HEK293 (cell line): Measurements from ENCODE around the gene GRB7.

ENCODE experiments used
- EGR2 ChIP-seq: fragments of 450-650 bp; formaldehyde crosslinking; IDR thresholded peaks from 2 replicates; pipeline ENCODE4 v1.5.1; 2016; ENCODE audit warnings: low read depth, missing biosample characterization, missing genetic modification characterization
- GFI1B ChIP-seq: fragments of 450-650 bp; formaldehyde crosslinking; IDR thresholded peaks from 2 replicates; pipeline ENCODE4 v1.5.1; 2016; ENCODE audit warnings: missing biosample characterization, missing genetic modification characterization
- KLF10 ChIP-seq: fragments of 450-650 bp; IDR thresholded peaks from 2 replicates; pipeline ENCODE4 v1.5.1; 2018; ENCODE audit warnings: missing biosample characterization, mild to moderate bottlenecking, missing genetic modification characterization
- MEIS1 ChIP-seq: sonication (generic); formaldehyde crosslinking; IDR thresholded peaks from 2 replicates; pipeline ENCODE4 v1.8.1; 2022; ENCODE audit warnings: missing genetic modification reagents, mild to moderate bottlenecking, borderline replicate concordance
- MYNN ChIP-seq: fragments of 450-650 bp; formaldehyde crosslinking; IDR thresholded peaks from 2 replicates; pipeline ENCODE4 v1.5.1; 2016; ENCODE audit warnings: missing biosample characterization, missing genetic modification characterization, borderline replicate concordance
- TCF7L2 ChIP-seq: IDR thresholded peaks from 2 replicates; pipeline ENCODE4 v1.6.1; 2011; ENCODE audit warnings: low read depth, mild to moderate bottlenecking, inconsistent platforms, low read length, moderate library complexity, borderline replicate concordance
- ZBTB48 ChIP-seq: fragments of 450-650 bp; formaldehyde crosslinking; IDR thresholded peaks from 2 replicates; pipeline ENCODE4 v1.5.1; 2016; ENCODE audit warnings: missing biosample characterization, missing genetic modification characterization
- ZBTB7A ChIP-seq: fragments of 450-650 bp; formaldehyde crosslinking; IDR thresholded peaks from 2 replicates; pipeline ENCODE4 v1.5.1; 2016; ENCODE audit warnings: low read depth, missing biosample characterization, missing genetic modification characterization
- ZFP3 ChIP-seq: fragments of 450-650 bp; formaldehyde crosslinking; IDR thresholded peaks from 2 replicates; pipeline ENCODE4 v1.5.1; 2016; ENCODE audit warnings: low read depth, missing biosample characterization, missing genetic modification characterization
- ZFP69B ChIP-seq: fragments of 450-650 bp; formaldehyde crosslinking; IDR thresholded peaks from 2 replicates; pipeline ENCODE4 v1.5.1; 2016; ENCODE audit warnings: missing biosample characterization, missing genetic modification characterization
- ZNF121 ChIP-seq: fragments of 450-650 bp; formaldehyde crosslinking; IDR thresholded peaks from 2 replicates; pipeline ENCODE4 v1.5.1; 2016; ENCODE audit warnings: missing biosample characterization, missing genetic modification characterization
- ZNF155 ChIP-seq: fragments of 450-650 bp; formaldehyde crosslinking; IDR thresholded peaks from 2 replicates; pipeline ENCODE4 v1.5.1; 2016; ENCODE audit warnings: missing biosample characterization, missing genetic modification characterization
- ZNF214 ChIP-seq: fragments of 450-650 bp; formaldehyde crosslinking; IDR thresholded peaks from 2 replicates; pipeline ENCODE4 v1.5.1; 2017; ENCODE audit warnings: missing biosample characterization, mild to moderate bottlenecking, missing genetic modification characterization, borderline replicate concordance
- ZNF223 ChIP-seq: fragments of 450-650 bp; formaldehyde crosslinking; IDR thresholded peaks from 2 replicates; pipeline ENCODE4 v1.5.1; 2016; ENCODE audit warnings: missing biosample characterization, missing genetic modification characterization
- ZNF23 ChIP-seq: fragments of 450-650 bp; formaldehyde crosslinking; IDR thresholded peaks from 2 replicates; pipeline ENCODE4 v1.5.1; 2016; ENCODE audit warnings: missing biosample characterization, missing genetic modification characterization, borderline replicate concordance
- ZNF292 ChIP-seq: fragments of 450-650 bp; formaldehyde crosslinking; IDR thresholded peaks from 2 replicates; pipeline ENCODE4 v1.5.1; 2016; ENCODE audit warnings: low read depth, missing biosample characterization, missing genetic modification characterization, borderline replicate concordance
- ZNF335 ChIP-seq: fragments of 450-650 bp; formaldehyde crosslinking; conservative IDR thresholded peaks from 2 replicates; pipeline ENCODE4 v1.5.1; 2016; ENCODE audit warnings: missing biosample characterization, missing genetic modification characterization
- ZNF354C ChIP-seq: fragments of 450-650 bp; formaldehyde crosslinking; IDR thresholded peaks from 2 replicates; pipeline ENCODE4 v1.5.1; 2016; ENCODE audit warnings: missing biosample characterization, missing genetic modification characterization, low read depth, borderline replicate concordance
- ZNF416 ChIP-seq: fragments of 450-650 bp; formaldehyde crosslinking; IDR thresholded peaks from 2 replicates; pipeline ENCODE4 v1.5.1; 2016; ENCODE audit warnings: missing biosample characterization, missing genetic modification characterization
- ZNF426 ChIP-seq: fragments of 450-650 bp; formaldehyde crosslinking; IDR thresholded peaks from 2 replicates; pipeline ENCODE4 v1.5.1; 2017; ENCODE audit warnings: missing biosample characterization, missing genetic modification characterization, mild to moderate bottlenecking, inconsistent platforms, moderate library complexity
- ZNF514 ChIP-seq: fragments of 450-650 bp; formaldehyde crosslinking; IDR thresholded peaks from 2 replicates; pipeline ENCODE4 v1.5.1; 2016; ENCODE audit warnings: missing biosample characterization, missing genetic modification characterization
- ZNF529 ChIP-seq: fragments of 450-650 bp; formaldehyde crosslinking; IDR thresholded peaks from 2 replicates; pipeline ENCODE4 v1.5.1; 2017; ENCODE audit warnings: missing genetic modification characterization, missing biosample characterization; ENCODE audit not compliant: insufficient replicate concordance
- ZNF571 ChIP-seq: fragments of 450-650 bp; formaldehyde crosslinking; IDR thresholded peaks from 2 replicates; pipeline ENCODE4 v1.5.0; 2017; ENCODE audit warnings: missing biosample characterization, missing genetic modification characterization
- ZNF658 ChIP-seq: fragments of 450-650 bp; formaldehyde crosslinking; IDR thresholded peaks from 2 replicates; pipeline ENCODE4; 2016; ENCODE audit warnings: missing biosample characterization, missing genetic modification characterization
- ZNF660 ChIP-seq: fragments of 450-650 bp; IDR thresholded peaks from 2 replicates; pipeline ENCODE4 v1.5.1; 2018; ENCODE audit warnings: missing biosample characterization, mild to moderate bottlenecking, missing genetic modification characterization
- ZNF777 ChIP-seq: fragments of 450-650 bp; formaldehyde crosslinking; IDR thresholded peaks from 2 replicates; pipeline ENCODE4 v1.5.1; 2017; ENCODE audit warnings: missing biosample characterization, missing genetic modification characterization, borderline replicate concordance
- ZSCAN23 ChIP-seq: fragments of 450-650 bp; formaldehyde crosslinking; IDR thresholded peaks from 2 replicates; pipeline ENCODE4 v1.5.1; 2016; ENCODE audit warnings: missing biosample characterization, missing genetic modification characterization
- TF ChIP-seq, protein P1 (sequence below): fragments of 450-650 bp; formaldehyde crosslinking; IDR thresholded peaks from 2 replicates; pipeline ENCODE4 v1.5.1; 2016; ENCODE audit warnings: missing biosample characterization, missing genetic modification characterization
- TF ChIP-seq, protein P2 (sequence below): fragments of 450-650 bp; formaldehyde crosslinking; IDR thresholded peaks from 2 replicates; pipeline ENCODE4 v1.5.1; 2016; ENCODE audit warnings: missing biosample characterization, missing genetic modification characterization, low read depth
- TF ChIP-seq, protein P3 (sequence below): fragments of 450-650 bp; formaldehyde crosslinking; IDR thresholded peaks from 2 replicates; pipeline ENCODE4 v1.5.1; 2016; ENCODE audit warnings: missing biosample characterization, missing genetic modification characterization

The GRB7 gene

DNA sequence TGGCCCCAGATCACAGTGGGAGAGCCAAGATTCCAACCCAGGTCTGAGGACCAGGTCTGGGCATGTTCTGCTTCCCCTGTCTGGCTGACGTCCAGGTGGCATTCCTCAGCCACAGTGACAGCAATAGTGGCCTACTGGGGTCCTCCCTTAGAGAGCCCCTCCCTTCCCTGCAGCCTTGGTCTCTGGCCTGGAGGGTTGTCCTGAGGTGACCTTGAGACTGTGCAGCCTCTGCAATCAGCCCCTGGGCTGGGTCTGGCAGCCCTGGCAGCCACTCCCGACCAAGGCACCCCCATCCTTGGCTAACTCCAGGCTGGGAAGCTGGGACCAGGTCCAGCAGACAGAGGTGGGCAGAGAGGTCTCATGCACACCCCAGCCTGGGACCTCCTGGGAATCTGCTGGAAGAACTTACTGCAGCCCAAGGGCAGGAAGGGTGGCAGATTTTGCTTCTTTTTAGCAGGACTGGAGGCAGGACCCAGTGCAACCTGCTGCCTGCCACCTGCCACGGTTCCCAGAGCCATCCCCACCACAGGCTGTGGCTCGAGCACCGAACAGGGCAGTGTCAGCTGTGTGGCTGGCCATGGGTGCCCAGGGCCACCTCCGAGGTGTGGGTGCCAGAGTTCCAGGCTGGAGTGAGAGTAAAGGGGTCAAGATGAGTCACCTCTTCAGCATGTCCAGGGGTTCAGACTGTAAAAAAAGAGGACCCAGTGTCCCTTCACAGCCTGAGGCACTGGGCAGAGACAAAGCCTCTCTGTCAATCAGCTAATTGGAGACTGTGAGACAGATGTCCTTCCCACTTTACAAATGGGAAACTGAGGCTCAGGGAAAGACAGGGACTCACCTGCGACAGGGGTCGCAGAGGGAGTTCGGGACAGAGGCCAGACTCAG, 12.6 kb downstream of the GRB7 start (continued):
- TF ChIP-seq ZNF571 (tag by site-specific recombination): no peak
- 0 out of 2 replicates have a peak, but pooled peaks have one; percentile 29 for TF ChIP-seq ZNF335 (tag by site-specific recombination)
- no peak for TF ChIP-seq ZNF426 (tag by site-specific recombination)
- TF ChIP-seq ZFP69B (tag by site-specific recombination): no peak
- no peak for TF ChIP-seq ZNF514 (tag by site-specific recombination)
- no peak for TF ChIP-seq EGR2 (tag by site-specific recombination)
- TF ChIP-seq GFI1B (tag by site-specific recombination): no peak
- no peak for TF ChIP-seq ZNF292
- no peak for TF ChIP-seq ZNF214 (tag by site-specific recombination)
- TF ChIP-seq TCF7L2: no peak
- 0 out of 2 replicates have a peak, but pooled peaks have one; percentile 15 for TF ChIP-seq ZBTB48 (tag by site-specific recombination)
- TF ChIP-seq ZNF658 (tag by site-specific recombination): no peak
- no peak for TF ChIP-seq ZNF529 (tag by site-specific recombination)
- no peak for TF ChIP-seq ZBTB7A
- no peak for TF ChIP-seq ZNF354C (tag by site-specific recombination)
- no peak for TF ChIP-seq ZNF23 (tag by site-specific recombination)
- TF ChIP-seq ZSCAN23 (tag by site-specific recombination): no peak
- TF ChIP-seq ZNF155: no peak
- no peak for TF ChIP-seq KLF10 (tag by site-specific recombination)
- TF ChIP-seq ZFP3 (tag by site-specific recombination): no peak
- TF ChIP-seq ZNF416 (tag by site-specific recombination): no peak
- TF ChIP-seq ZNF121: no peak
- no peak for TF ChIP-seq MEIS1
- TF ChIP-seq ZNF777 (tag by site-specific recombination): no peak
- no peak for TF ChIP-seq ZNF223 (tag by site-specific recombination)
- TF ChIP-seq, protein P1, sequence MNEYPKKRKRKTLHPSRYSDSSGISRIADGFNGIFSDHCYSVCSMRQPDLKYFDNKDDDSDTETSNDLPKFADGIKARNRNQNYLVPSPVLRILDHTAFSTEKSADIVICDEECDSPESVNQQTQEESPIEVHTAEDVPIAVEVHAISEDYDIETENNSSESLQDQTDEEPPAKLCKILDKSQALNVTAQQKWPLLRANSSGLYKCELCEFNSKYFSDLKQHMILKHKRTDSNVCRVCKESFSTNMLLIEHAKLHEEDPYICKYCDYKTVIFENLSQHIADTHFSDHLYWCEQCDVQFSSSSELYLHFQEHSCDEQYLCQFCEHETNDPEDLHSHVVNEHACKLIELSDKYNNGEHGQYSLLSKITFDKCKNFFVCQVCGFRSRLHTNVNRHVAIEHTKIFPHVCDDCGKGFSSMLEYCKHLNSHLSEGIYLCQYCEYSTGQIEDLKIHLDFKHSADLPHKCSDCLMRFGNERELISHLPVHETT: no peak
- TF ChIP-seq ZNF660 (tag by site-specific recombination): no peak
- no peak for TF ChIP-seq MYNN (tag by site-specific recombination)
- TF ChIP-seq, protein P2, sequence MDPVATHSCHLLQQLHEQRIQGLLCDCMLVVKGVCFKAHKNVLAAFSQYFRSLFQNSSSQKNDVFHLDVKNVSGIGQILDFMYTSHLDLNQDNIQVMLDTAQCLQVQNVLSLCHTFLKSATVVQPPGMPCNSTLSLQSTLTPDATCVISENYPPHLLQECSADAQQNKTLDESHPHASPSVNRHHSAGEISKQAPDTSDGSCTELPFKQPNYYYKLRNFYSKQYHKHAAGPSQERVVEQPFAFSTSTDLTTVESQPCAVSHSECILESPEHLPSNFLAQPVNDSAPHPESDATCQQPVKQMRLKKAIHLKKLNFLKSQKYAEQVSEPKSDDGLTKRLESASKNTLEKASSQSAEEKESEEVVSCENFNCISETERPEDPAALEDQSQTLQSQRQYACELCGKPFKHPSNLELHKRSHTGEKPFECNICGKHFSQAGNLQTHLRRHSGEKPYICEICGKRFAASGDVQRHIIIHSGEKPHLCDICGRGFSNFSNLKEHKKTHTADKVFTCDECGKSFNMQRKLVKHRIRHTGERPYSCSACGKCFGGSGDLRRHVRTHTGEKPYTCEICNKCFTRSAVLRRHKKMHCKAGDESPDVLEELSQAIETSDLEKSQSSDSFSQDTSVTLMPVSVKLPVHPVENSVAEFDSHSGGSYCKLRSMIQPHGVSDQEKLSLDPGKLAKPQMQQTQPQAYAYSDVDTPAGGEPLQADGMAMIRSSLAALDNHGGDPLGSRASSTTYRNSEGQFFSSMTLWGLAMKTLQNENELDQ (tag by site-specific recombination): no peak
- TF ChIP-seq, protein P3, sequence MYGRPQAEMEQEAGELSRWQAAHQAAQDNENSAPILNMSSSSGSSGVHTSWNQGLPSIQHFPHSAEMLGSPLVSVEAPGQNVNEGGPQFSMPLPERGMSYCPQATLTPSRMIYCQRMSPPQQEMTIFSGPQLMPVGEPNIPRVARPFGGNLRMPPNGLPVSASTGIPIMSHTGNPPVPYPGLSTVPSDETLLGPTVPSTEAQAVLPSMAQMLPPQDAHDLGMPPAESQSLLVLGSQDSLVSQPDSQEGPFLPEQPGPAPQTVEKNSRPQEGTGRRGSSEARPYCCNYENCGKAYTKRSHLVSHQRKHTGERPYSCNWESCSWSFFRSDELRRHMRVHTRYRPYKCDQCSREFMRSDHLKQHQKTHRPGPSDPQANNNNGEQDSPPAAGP (tag by site-specific recombination): peak; percentile 60
